Left renal cortex interstitium (tissue), 4 donors: ENCODE data around the gene ZNF546. TPM values are rescaled to one million over a fixed set of nuclear protein-coding genes. Genes with fewer than 3 reads are reported as not detected.
"Not testable (repeated sequence)": the region's sequence is repeated elsewhere in the genome, so short reads cannot be mapped to it uniquely, and the experiment has no call there.

Experiments used
- DNase-seq, 4 donors: peaks; one replicate each; pipeline ENCODE4 v3.0.0-alpha.2; 2013; ENCODE audit warnings: low read depth in 4 of 4, low spot score in 2 of 4, missing footprints in 1 of 4
- polyA plus RNA-seq, 4 donors: library from polyadenylated mRNA; unstranded; fragments of 120-200 nt; gene quantifications; one replicate each; pipeline ENCODE4 v1.2.1, GENCODE V29; 2013; ENCODE audit not compliant: insufficient read length in 4 of 4

ZNF546 gene
- polyA plus RNA-seq, 4 donors: 5.4 to 12.0 (median 7.6) TPM

GRCh38 chr19:39983695-39984300 is 13.1 kb upstream of the ZNF546 start:
- DNase-seq: no peak

- DNase-seq: no peak
Observed at GRCh38 chr19:39986643-39987042, 10.2 kb upstream of the ZNF546 start.

- DNase-seq: no peak
Observed at GRCh38 chr19:39987167-39987566, 9.7 kb upstream of the ZNF546 start.

GRCh38 chr19:39987596-39987995 is 9.3 kb upstream of the ZNF546 start:
- no peak for DNase-seq

GRCh38 chr19:39993605-39994004 is 3.3 kb upstream of the ZNF546 start:
- no peak for DNase-seq

- DNase-seq: no peak
Observed at GRCh38 chr19:39994361-39994760, 2.5 kb upstream of the ZNF546 start.

- DNase-seq: no peak
Observed at GRCh38 chr19:39995794-39996193, 1.1 kb upstream of the ZNF546 start.

GRCh38 chr19:39996218-39996810 is 546 bp upstream of the ZNF546 start:
- DNase-seq: peak in 2 of 4 donors; percentile 3 to 7

- peak in 1 of 4 donors; percentile 2 for DNase-seq
Observed at GRCh38 chr19:39997638-39998216, 867 bp downstream of the ZNF546 start.

GRCh38 chr19:39998501-39998900 is 1.6 kb downstream of the ZNF546 start:
- no peak for DNase-seq

- DNase-seq: no peak
Observed at GRCh38 chr19:40005691-40006272, 8.9 kb downstream of the ZNF546 start.

- no peak for DNase-seq
Observed at GRCh38 chr19:40006273-40006691, 9.4 kb downstream of the ZNF546 start.

GRCh38 chr19:40009674-40010073 is 12.8 kb downstream of the ZNF546 start:
- no peak for DNase-seq

GRCh38 chr19:40013991-40014390 is 17.1 kb downstream of the ZNF546 start:
- DNase-seq: no peak

GRCh38 chr19:40023969-40024368 is 27.1 kb downstream of the ZNF546 start:
- DNase-seq: no peak

- no peak for DNase-seq
Observed at GRCh38 chr19:40025938-40026596, 29.2 kb downstream of the ZNF546 start.

- DNase-seq: no peak
Observed at GRCh38 chr19:40026597-40026970, 29.7 kb downstream of the ZNF546 start.

- DNase-seq: no peak
Observed at GRCh38 chr19:40033989-40034560, 37.2 kb downstream of the ZNF546 start.

GRCh38 chr19:40035996-40036395 is 39.1 kb downstream of the ZNF546 start:
- DNase-seq: no peak

- DNase-seq: not testable (repeated sequence)
Observed at GRCh38 chr19:40038047-40038446, 41.2 kb downstream of the ZNF546 start.

- DNase-seq: not testable (repeated sequence)
Observed at GRCh38 chr19:40041718-40042117, 44.9 kb downstream of the ZNF546 start.
